Loucy (cell line): ENCODE measurements around the gene BAD.

Experiments
- H2AFZ ChIP-seq: fragments of 200-600 bp; sonication (generic); 2 replicates; pipeline ENCODE4 v1.6.0; 2016; ENCODE audit warnings: antibody characterized with exemption, mild to moderate bottlenecking, low read length, moderate library complexity
- H3F3A ChIP-seq: fragments of 200-600 bp; 2 replicates; pipeline ENCODE4 v1.6.0; 2016; ENCODE audit warnings: antibody characterized with exemption, low read depth, mild to moderate bottlenecking
- H3K27me3 ChIP-seq: fragments of 200-600 bp; sonication (generic); 2 replicates; pipeline ENCODE4 v1.6.1; 2014; ENCODE audit warnings: low read length, mild to moderate bottlenecking; ENCODE audit not compliant: insufficient read depth, poor library complexity, severe bottlenecking
- H3K36me3 ChIP-seq: fragments of 200-600 bp; sonication (generic); 2 replicates; pipeline ENCODE4 v1.6.1; 2016; ENCODE audit warnings: low read length; ENCODE audit not compliant: insufficient read depth
- H3K4me1 ChIP-seq: fragments of 200-600 bp; sonication (generic); 2 replicates; pipeline ENCODE4 v1.5.1; 2014; ENCODE audit warnings: low read length, mild to moderate bottlenecking; ENCODE audit not compliant: insufficient read depth, poor library complexity, severe bottlenecking
- H3K4me2 ChIP-seq: fragments of 200-600 bp; sonication (generic); 2 replicates; pipeline ENCODE4 v1.6.0; 2014; ENCODE audit warnings: antibody characterized with exemption, low read length, low read depth, mild to moderate bottlenecking; ENCODE audit not compliant: poor library complexity, severe bottlenecking
- H3K4me3 ChIP-seq: fragments of 200-600 bp; sonication (generic); 2 replicates; pipeline ENCODE4 v1.5.1; 2014; ENCODE audit warnings: low read length, mild to moderate bottlenecking, mixed read lengths; ENCODE audit not compliant: poor library complexity, severe bottlenecking
- H3K79me2 ChIP-seq: fragments of 200-600 bp; sonication (generic); 2 replicates; pipeline ENCODE4 v1.6.1; 2014; ENCODE audit warnings: low read length; ENCODE audit not compliant: insufficient read depth
- H3K9ac ChIP-seq: fragments of 200-600 bp; sonication (generic); 2 replicates; pipeline ENCODE4 v1.6.0; 2014; ENCODE audit warnings: mild to moderate bottlenecking, low read depth, low read length, moderate library complexity; ENCODE audit not compliant: poor library complexity, severe bottlenecking
- H3K9me2 ChIP-seq: fragments of 200-600 bp; sonication (generic); replicated peaks from 2 replicates; pipeline ENCODE4 v1.6.1; 2016; ENCODE audit warnings: low read depth, low read length, mixed read lengths
- H3K9me3 ChIP-seq: fragments of 200-600 bp; sonication (generic); 2 replicates; pipeline ENCODE4 v1.6.1; 2014; ENCODE audit warnings: mild to moderate bottlenecking, antibody characterized with exemption, low read length, low read depth; ENCODE audit not compliant: insufficient read depth
- H4K20me1 ChIP-seq: fragments of 200-600 bp; sonication (generic); 2 replicates; pipeline ENCODE4 v1.6.0; 2014; ENCODE audit warnings: antibody characterized with exemption, low read length, mild to moderate bottlenecking; ENCODE audit not compliant: insufficient read depth, poor library complexity, severe bottlenecking
- CTCF ChIP-seq: fragments of 200-600 bp; sonication (generic); conservative IDR thresholded peaks from 2 replicates; pipeline ENCODE4 v1.5.1; 2014; ENCODE audit warnings: mild to moderate bottlenecking, antibody characterized with exemption, low read length
- EZH2phosphoT487 ChIP-seq: fragments of 200-600 bp; IDR thresholded peaks from 2 replicates; pipeline ENCODE4 v1.6.1; 2018; ENCODE audit warnings: antibody characterized with exemption, mild to moderate bottlenecking, moderate library complexity, borderline replicate concordance

BAD gene

GRCh38 chr11:64303109-64304031 is 18.9 kb upstream of the BAD start:
- no peak overlapping the region for H2AFZ ChIP-seq
- H4K20me1 ChIP-seq: peaks cover 19% of the 10 kb centered on the region
- no peaks in the 10 kb centered on the region for H3K36me3 ChIP-seq
- peaks cover 5% of the 10 kb centered on the region for H3K27me3 ChIP-seq
- no peaks in the 10 kb centered on the region for H3K9me3 ChIP-seq
- TF ChIP-seq EZH2phosphoT487: no peak
- H3F3A ChIP-seq: 0 out of 2 replicates have a peak, but pooled peaks cover 3% of the 10 kb centered on the region
- H3K4me2 ChIP-seq: peak overlapping the region; percentile 85
- H3K9ac ChIP-seq: peak overlapping the region; percentile 91
- H3K4me3 ChIP-seq: peak overlapping the region; percentile 82
- peaks cover 24% of the 10 kb centered on the region for H3K4me1 ChIP-seq
- H3K79me2 ChIP-seq: peaks cover 25% of the 10 kb centered on the region
- H3K9me2 ChIP-seq: no peaks in the 10 kb centered on the region

- TF ChIP-seq CTCF (no peak), EZH2phosphoT487 (no peak)
- Histone ChIP-seq H4K20me1 (no peaks in the 10 kb centered on the region), H3K36me3 (no peaks in the 10 kb centered on the region), H3K4me3 (peak within 1 kb of the TSS; percentile 59), H3K9ac (no peak within 1 kb of the TSS), H3K4me1 (peaks cover 12% of the 10 kb centered on the region), H3K4me2 (peak within 1 kb of the TSS; percentile 68), H2AFZ (peak within 1 kb of the TSS; percentile 58), H3K9me2 (no peaks in the 10 kb centered on the region), H3K9me3 (no peaks in the 10 kb centered on the region), H3K79me2 (no peaks in the 10 kb centered on the region), H3K27me3 (peaks cover 5% of the 10 kb centered on the region), H3F3A (0 out of 2 replicates have a peak, but pooled peaks cover 3% of the 10 kb centered on the region)
Observed at GRCh38 chr11:64299847-64300648, 15.6 kb upstream of the BAD start, which contains the start of gene CATSPERZ. Gene CATSPERZ (plus strand): TSS chr11:64300358. CDS start chr11:64300411, 53 bp downstream.

- Histone ChIP-seq H3F3A (no peaks in the 10 kb centered on the region), H4K20me1 (no peaks in the 10 kb centered on the region), H3K9ac (no peak overlapping the region), H3K36me3 (no peaks in the 10 kb centered on the region), H3K79me2 (no peaks in the 10 kb centered on the region), H3K9me3 (no peaks in the 10 kb centered on the region), H3K9me2 (no peaks in the 10 kb centered on the region), H3K4me2 (no peak overlapping the region), H3K4me1 (peaks cover 12% of the 10 kb centered on the region), H3K27me3 (peaks cover 5% of the 10 kb centered on the region), H3K4me3 (no peak overlapping the region), H2AFZ (no peak overlapping the region)
- TF ChIP-seq CTCF: no peak
Observed at GRCh38 chr11:64298966-64299846, 14.7 kb upstream of the BAD start.
